Upper lobe of left lung (tissue), 6 donors: ENCODE results near the gene ZBTB48. TPM values are rescaled to one million over a fixed set of nuclear protein-coding genes. Genes with fewer than 3 reads are reported as not detected.

Experiments
- ATAC-seq, 2 donors: fragments of 200-7000 bp; cut with Tn5 transposase; one replicate each; pipeline ENCODE4 v1.9.1; 2022; ENCODE audit warnings: mild to moderate bottlenecking in 2 of 2, moderate library complexity in 2 of 2; ENCODE audit not compliant: low FRiP score in 2 of 2
- DNase-seq, 2 donors: peaks; one replicate each; pipeline ENCODE4 v3.0.0-alpha.2; 2019 to 2020
- H3K27ac ChIP-seq, 4 donors: fragments of 200-600 bp; sonication (generic); one replicate each; pipeline ENCODE4 v1.5.1; 2016 to 2019
- H3K27me3 ChIP-seq, 4 donors: fragments of 200-600 bp; sonication (generic); one replicate each; pipeline ENCODE4 v1.5.1; 2017 to 2019
- H3K36me3 ChIP-seq, 4 donors: fragments of 200-600 bp; sonication (generic); one replicate each; pipeline ENCODE4 v1.5.1; 2016 to 2019
- H3K4me1 ChIP-seq, 4 donors: fragments of 200-600 bp; sonication (generic); one replicate each; pipeline ENCODE4 v1.5.1; 2018 to 2019
- H3K4me3 ChIP-seq, 4 donors: fragments of 200-600 bp; sonication (generic); one replicate each; pipeline ENCODE4 v1.5.1; 2017 to 2019; ENCODE audit warnings: mild to moderate bottlenecking in 2 of 4, moderate library complexity in 1 of 4
- H3K9me3 ChIP-seq, 4 donors: fragments of 200-600 bp; sonication (generic); one replicate each; pipeline ENCODE4 v1.5.1; 2018 to 2019
- CTCF ChIP-seq, 6 experiments: fragments of 450-650 bp in 4 of 6; fragments of 200-600 bp in 2 of 6; sonication (generic) in 2 of 6; IDR thresholded peaks; one replicate each; pipeline ENCODE4 v1.5.1; 2016 to 2019; ENCODE audit warnings: antibody characterized with exemption in 6 of 6
- EP300 ChIP-seq, 4 donors: sonication (generic); formaldehyde crosslinking; IDR thresholded peaks; one replicate each; pipeline ENCODE4 v1.5.1; 2017; ENCODE audit warnings: antibody characterized with exemption in 4 of 4, control low read depth in 2 of 4
- POLR2A ChIP-seq, 4 donors: fragments of 450-650 bp; IDR thresholded peaks; one replicate each; pipeline ENCODE4 v1.5.1; 2016 to 2017; ENCODE audit warnings: antibody characterized with exemption in 4 of 4, mild to moderate bottlenecking in 2 of 4
- POLR2AphosphoS5 ChIP-seq, 2 donors: sonication (generic); formaldehyde crosslinking; IDR thresholded peaks; one replicate each; pipeline ENCODE4 v1.5.1; 2017; ENCODE audit warnings: antibody characterized with exemption in 2 of 2
- WGBS, 2 donors: methylation state at CpG; one replicate each; pipeline ENCODE4 v1.1.5; 2017 to 2018; 5-methylcytosine and 5-hydroxymethylcytosine counted together
- total RNA-seq, 6 donors: library from RNA; depleted of rRNA in 4 of 6; stranded (reverse); fragments of >200 nt in 4 of 6; gene quantifications; one replicate each; pipeline versions ENCODE4 v1.1.0 to v1.2.1, GENCODE V29; 2016 to 2021
- donor health status: DM: no; HTN: no; CAD: no; lungs with moderate emphysema.
- donor health status: DM: no; HTN: yes; CAD: no; lungs with severe emphysema.

ZBTB48 gene
- total RNA-seq, 6 donors from 2014 or later: 16.2 to 56.6 (median 36.9) TPM

DNA sequence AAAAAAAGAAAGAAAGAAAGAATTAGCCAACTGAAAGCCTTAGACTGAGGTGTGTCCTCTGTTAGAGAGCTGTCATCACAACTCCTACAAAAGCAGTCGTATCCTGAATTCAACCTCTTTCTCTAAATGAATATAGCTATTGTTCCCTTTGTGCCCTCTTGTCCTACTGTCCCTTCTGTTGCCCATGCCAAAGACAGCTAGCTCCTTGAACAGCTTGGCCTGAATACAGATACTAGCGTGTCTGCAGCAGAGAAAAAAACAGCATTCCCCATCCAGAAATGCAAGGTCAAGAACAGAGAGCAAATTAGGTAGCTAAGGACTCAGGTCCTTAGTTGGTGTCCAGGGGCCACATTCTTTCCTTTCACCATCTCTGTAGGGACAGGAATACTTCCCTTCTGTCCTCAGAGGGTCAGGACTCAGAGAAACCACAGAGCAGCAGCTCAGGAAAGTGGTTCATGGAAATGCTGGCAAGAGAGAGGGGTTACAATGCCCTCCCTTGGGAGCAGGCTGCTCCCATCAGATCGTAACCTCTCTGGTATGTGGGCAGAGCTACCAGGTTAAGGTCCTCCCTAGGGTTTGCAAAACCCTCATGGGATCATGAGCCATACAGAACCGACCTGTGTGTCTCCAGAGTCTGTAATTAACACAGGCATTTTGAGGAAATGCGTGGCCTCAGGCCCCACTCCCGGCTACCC is 1.8 kb upstream of the ZBTB48 start:
- ATAC-seq: no peak
- Histone ChIP-seq H3K4me1 (peaks cover 27 to 32% (median 31%) of the 10 kb centered on the region in 4 donors), H3K27me3 (no peaks in the 10 kb centered on the region), H3K4me3 (no peak overlapping the region), H3K27ac (no peak overlapping the region), H3K36me3 (no peaks in the 10 kb centered on the region), H3K9me3 (no peaks in the 10 kb centered on the region)
- TF ChIP-seq EP300 (IDR thresholded peaks at IDR 0.05) (no peak), POLR2AphosphoS5 (IDR thresholded peaks at IDR 0.05) (no peak), POLR2A (IDR thresholded peaks at IDR 0.05) (no peak), CTCF (IDR thresholded peaks at IDR 0.05) (no peak)
- WGBS, 2 donors: 88 to 94% methylated on average over 6 of the region's 6 CpGs
- no peak for DNase-seq

DNA sequence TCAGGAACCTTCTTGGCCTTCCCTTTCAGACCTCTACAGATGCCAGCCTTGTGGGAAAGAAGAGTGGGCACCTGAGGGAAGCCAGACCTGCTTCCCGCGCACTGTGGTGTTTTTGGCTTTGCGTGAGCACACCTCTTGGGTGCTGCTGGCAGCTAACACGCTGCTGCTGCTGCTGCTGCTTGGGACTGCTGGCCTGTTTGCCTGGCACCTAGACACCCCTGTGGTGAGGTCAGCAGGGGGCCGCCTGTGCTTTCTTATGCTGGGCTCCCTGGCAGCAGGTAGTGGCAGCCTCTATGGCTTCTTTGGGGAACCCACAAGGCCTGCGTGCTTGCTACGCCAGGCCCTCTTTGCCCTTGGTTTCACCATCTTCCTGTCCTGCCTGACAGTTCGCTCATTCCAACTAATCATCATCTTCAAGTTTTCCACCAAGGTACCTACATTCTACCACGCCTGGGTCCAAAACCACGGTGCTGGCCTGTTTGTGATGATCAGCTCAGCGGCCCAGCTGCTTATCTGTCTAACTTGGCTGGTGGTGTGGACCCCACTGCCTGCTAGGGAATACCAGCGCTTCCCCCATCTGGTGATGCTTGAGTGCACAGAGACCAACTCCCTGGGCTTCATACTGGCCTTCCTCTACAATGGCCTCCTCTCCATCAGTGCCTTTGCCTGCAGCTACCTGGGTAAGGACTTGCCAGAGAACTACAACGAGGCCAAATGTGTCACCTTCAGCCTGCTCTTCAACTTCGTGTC is 995 bp upstream of the ZBTB48 start:
- 89 to 96% methylated on average over 11 to 12 of the region's 14 CpGs for WGBS, 2 donors
- H3K4me1 ChIP-seq: peaks cover 27 to 32% (median 31%) of the 10 kb centered on the region in 4 donors
- H3K9me3 ChIP-seq: no peaks in the 10 kb centered on the region
- no peak for ATAC-seq
- peak overlapping the region; percentile 91 to 98 (median 94) for H3K27ac ChIP-seq
- TF ChIP-seq EP300 (IDR thresholded peaks at IDR 0.05): no peak
- no peak for TF ChIP-seq CTCF (IDR thresholded peaks at IDR 0.05)
- no peak for TF ChIP-seq POLR2A (IDR thresholded peaks at IDR 0.05)
- no peak for TF ChIP-seq POLR2AphosphoS5 (IDR thresholded peaks at IDR 0.05)
- no peaks in the 10 kb centered on the region for H3K27me3 ChIP-seq
- DNase-seq: no peak
- H3K4me3 ChIP-seq: peak overlapping the region in 3 of 4 donors; percentile 80 to 97 (median 81)
- H3K36me3 ChIP-seq: no peaks in the 10 kb centered on the region

- Histone ChIP-seq H3K4me1 (peaks cover 30 to 42% (median 31%) of the 10 kb centered on the region in 4 donors), H3K27me3 (no peaks in the 10 kb centered on the region), H3K4me3 (peak overlapping the region; percentile 80 to 97 (median 88)), H3K36me3 (peaks cover 0 to 6% (median 0%) of the 10 kb centered on the region in 4 donors), H3K27ac (peak overlapping the region; percentile 91 to 98 (median 94)), H3K9me3 (no peaks in the 10 kb centered on the region)
- WGBS, 2 donors: 1 to 2% methylated on average over 16 to 29 of the region's 30 CpGs
- TF ChIP-seq EP300 (IDR thresholded peaks at IDR 0.05) (no peak), POLR2AphosphoS5 (IDR thresholded peaks at IDR 0.05) (no peak), CTCF (IDR thresholded peaks at IDR 0.05) (no peak), POLR2A (IDR thresholded peaks at IDR 0.05) (no peak)
- DNase-seq: no peak
- peak in 1 of 2 donors; percentile 39 for ATAC-seq
Measured at GRCh38 chr1:6580119-6580592, 362 bp downstream of the ZBTB48 start.

GRCh38 chr1:6580593-6581409 is 1.0 kb downstream of the ZBTB48 start:
- Histone ChIP-seq H3K36me3 (peaks cover 0 to 6% (median 0%) of the 10 kb centered on the region in 4 donors), H3K9me3 (no peaks in the 10 kb centered on the region), H3K4me1 (peaks cover 30 to 47% (median 31%) of the 10 kb centered on the region in 4 donors), H3K4me3 (peak overlapping the region; percentile 80 to 97 (median 88)), H3K27ac (peak overlapping the region; percentile 91 to 98 (median 94)), H3K27me3 (no peaks in the 10 kb centered on the region)
- peak in 1 of 2 donors; percentile 48 for DNase-seq
- TF ChIP-seq POLR2AphosphoS5 (IDR thresholded peaks at IDR 0.05) (no peak), CTCF (IDR thresholded peaks at IDR 0.05) (no peak)
- peak in 1 of 2 donors; percentile 1 for ATAC-seq
- 35 to 52% methylated on average over 5 to 18 of the region's 19 CpGs for WGBS, 2 donors
